Common myeloid progenitor, CD34-positive (primary cell): Measurements from ENCODE around the gene FGF21.

ENCODE experiments used
- CTCF ChIA-PET: fragments of 350-600 bp; sonication (Branson Sonifier 250); formaldehyde crosslinking; loops from one replicate; lab custom pipeline; 2021; ENCODE audit warnings: antibody characterized with exemption; lab: Charles Lee
- POLR2A ChIA-PET: fragments of 350-600 bp; sonication (Branson Sonifier 250); formaldehyde crosslinking; loops from one replicate; lab custom pipeline; 2021; ENCODE audit warnings: antibody characterized with exemption; lab: Charles Lee
- DNase-seq, 3 donors: peaks; one replicate each; pipeline versions ENCODE4 v3.0.0 to v3.0.0-alpha.2; 2013
- H3K27ac ChIP-seq, 2 experiments: 1 replicate in 1 of 2; 2 replicates in 1 of 2; pipeline ENCODE4 v1.7.0; 2013; ENCODE audit warnings: inconsistent platforms in 2 of 2, low read length in 2 of 2, mild to moderate bottlenecking in 2 of 2, low read depth in 1 of 2, moderate library complexity in 1 of 2; ENCODE audit not compliant: severe bottlenecking in 2 of 2, insufficient read depth in 1 of 2, poor library complexity in 1 of 2
- H3K27me3 ChIP-seq, 5 experiments: replicated peaks in 2 of 5; 1 replicate in 3 of 5; 2 replicates in 2 of 5; pipeline versions ENCODE4 v1.6.1 to v1.7.0; 2013; ENCODE audit warnings: low read length in 4 of 5, mild to moderate bottlenecking in 2 of 5, moderate library complexity in 2 of 5, inconsistent platforms in 1 of 5; ENCODE audit not compliant: insufficient read depth in 5 of 5, control insufficient read depth in 4 of 5
- H3K36me3 ChIP-seq, 4 experiments: 1 replicate in 2 of 4; 2 replicates in 2 of 4; pipeline versions ENCODE4 v1.6.1 to v1.7.0; 2013; ENCODE audit warnings: low read length in 3 of 4, control low read depth in 1 of 4, mild to moderate bottlenecking in 1 of 4; ENCODE audit not compliant: control insufficient read depth in 4 of 4, insufficient read depth in 4 of 4
- H3K4me1 ChIP-seq, 4 experiments: 1 replicate in 3 of 4; 2 replicates in 1 of 4; pipeline versions ENCODE4 v1.6.1 to v1.7.1; 2013; ENCODE audit warnings: low read length in 3 of 4, mild to moderate bottlenecking in 3 of 4, control low read depth in 1 of 4, inconsistent platforms in 1 of 4, moderate library complexity in 1 of 4; ENCODE audit not compliant: control insufficient read depth in 4 of 4, insufficient read depth in 4 of 4; ENCODE audit errors: control extremely low read depth in 1 of 4
- H3K4me3 ChIP-seq, 7 experiments: 1 replicate in 4 of 7; 2 replicates in 3 of 7; pipeline versions ENCODE4 v1.5.1 to v1.7.0; 2013; ENCODE audit warnings: mild to moderate bottlenecking in 7 of 7, low read length in 6 of 7, moderate library complexity in 6 of 7, inconsistent platforms in 2 of 7, low read depth in 2 of 7, control low read depth in 1 of 7; ENCODE audit not compliant: insufficient read depth in 4 of 7, control insufficient read depth in 1 of 7; ENCODE audit errors: extremely low read depth in 1 of 7
- H3K9me3 ChIP-seq, 5 experiments: 1 replicate in 4 of 5; 2 replicates in 1 of 5; pipeline versions ENCODE4 v1.6.1 to v1.7.1; 2013; ENCODE audit warnings: low read length in 4 of 5, mild to moderate bottlenecking in 2 of 5, inconsistent platforms in 1 of 5, low read depth in 1 of 5, moderate library complexity in 1 of 5; ENCODE audit not compliant: control insufficient read depth in 4 of 5, insufficient read depth in 2 of 5; ENCODE audit errors: control extremely low read depth in 1 of 5
- WGBS: methylation state at CpG from one replicate; pipeline ENCODE4 v1.1.5; 2013; ENCODE audit not compliant: insufficient coverage; 5-methylcytosine and 5-hydroxymethylcytosine counted together

FGF21 gene

GRCh38 chr19:48731452-48731851 is 23.9 kb upstream of the FGF21 start:
- Histone ChIP-seq H3K27me3 (peaks cover 0 to 3% (median 0%) of the 10 kb centered on the region in 5 experiments), H3K36me3 (no peaks in the 10 kb centered on the region), H3K4me1 (peaks cover 0 to 7% (median 5%) of the 10 kb centered on the region in 4 experiments), H3K9me3 (peaks cover 0 to 3% (median 0%) of the 10 kb centered on the region in 5 experiments), H3K4me3 (no peak overlapping the region), H3K27ac (no peak overlapping the region)
- CTCF ChIA-PET: no interaction called here
- no peak for DNase-seq
- POLR2A ChIA-PET: no interaction called here
- 93% methylated on average over 4 of the region's 4 CpGs for WGBS

- Histone ChIP-seq H3K27me3 (peaks cover 0 to 6% (median 3%) of the 10 kb centered on the region in 5 experiments), H3K4me1 (peaks cover 0 to 12% (median 11%) of the 10 kb centered on the region in 4 experiments), H3K4me3 (no peak overlapping the region), H3K36me3 (no peaks in the 10 kb centered on the region), H3K27ac (no peak overlapping the region), H3K9me3 (no peaks in the 10 kb centered on the region)
- CTCF ChIA-PET: interaction anchor here (0.7 kb wide), 1 partner anchor 752 kb away, joined by 3 read pairs; no protein-coding TSS in a partner anchor
- POLR2A ChIA-PET: no interaction called here
- DNase-seq: no peak
- 100% methylated on average over 7 of the region's 9 CpGs for WGBS
Observed at GRCh38 chr19:48734625-48735024, 20.7 kb upstream of the FGF21 start.

GRCh38 chr19:48735031-48735615 is 20.2 kb upstream of the FGF21 start:
- Histone ChIP-seq H3K4me3 (no peak overlapping the region), H3K27me3 (peaks cover 0 to 11% (median 7%) of the 10 kb centered on the region in 5 experiments), H3K9me3 (no peaks in the 10 kb centered on the region), H3K36me3 (no peaks in the 10 kb centered on the region), H3K4me1 (peaks cover 0 to 17% (median 16%) of the 10 kb centered on the region in 4 experiments), H3K27ac (no peak overlapping the region)
- DNase-seq: no peak
- POLR2A ChIA-PET: interaction anchor here (0.6 kb wide), 1 partner anchor 97 kb away, joined by 6 read pairs; no protein-coding TSS in a partner anchor
- CTCF ChIA-PET: interaction anchor here (0.7 kb wide), 1 partner anchor 751 kb away, joined by 3 read pairs; no protein-coding TSS in a partner anchor
- 96% methylated on average over 28 of the region's 38 CpGs for WGBS

- POLR2A ChIA-PET: no interaction called here
Observed at GRCh38 chr19:48737360-48737998, 17.8 kb upstream of the FGF21 start.

GRCh38 chr19:48738557-48739403 is 16.5 kb upstream of the FGF21 start:
- peaks cover 0 to 20% (median 12%) of the 10 kb centered on the region in 5 experiments for H3K27me3 ChIP-seq
- peak overlapping the region in 6 of 7 experiments; percentile 28 to 72 (median 60) for H3K4me3 ChIP-seq
- WGBS: 1% methylated on average over 57 of the region's 96 CpGs
- H3K27ac ChIP-seq: peak overlapping the region in 1 of 2 experiments; percentile 69
- H3K4me1 ChIP-seq: peaks cover 0 to 34% (median 31%) of the 10 kb centered on the region in 4 experiments
- H3K36me3 ChIP-seq: no peaks in the 10 kb centered on the region
- DNase-seq: peak; percentile 87 to 90 (median 88)
- ChIA-PET CTCF (interaction anchor here (1.0 to 3.5 kb wide), 7 partner anchors 10 to 64 kb away, joined by 3 to 16 read pairs (median 4); no protein-coding TSS in a partner anchor), POLR2A (interaction anchor here (1.0 to 1.8 kb wide), 3 partner anchors 14 to 26 kb away, joined by 3 to 6 read pairs (median 4); no protein-coding TSS in a partner anchor)
- no peaks in the 10 kb centered on the region for H3K9me3 ChIP-seq

More at GRCh38 chr19:48737360-48737998, 17.8 kb upstream of the FGF21 start:
- Histone ChIP-seq H3K27me3 (peaks cover 0 to 20% (median 14%) of the 10 kb centered on the region in 5 experiments), H3K36me3 (no peaks in the 10 kb centered on the region), H3K4me3 (no peak overlapping the region), H3K27ac (peak overlapping the region in 1 of 2 experiments; percentile 19), H3K9me3 (no peaks in the 10 kb centered on the region), H3K4me1 (peaks cover 0 to 34% (median 31%) of the 10 kb centered on the region in 4 experiments)
- peak in 1 of 3 donors; percentile 22 for DNase-seq
- WGBS: 94% methylated on average over 18 of the region's 22 CpGs
- CTCF ChIA-PET: interaction anchor here (0.7 to 3.5 kb wide), 4 partner anchors 12 to 61 kb away, joined by 3 to 16 read pairs (median 6); no protein-coding TSS in a partner anchor

GRCh38 chr19:48739404-48740163 is 15.7 kb upstream of the FGF21 start:
- POLR2A ChIA-PET: interaction anchor here (1.0 to 1.8 kb wide), 3 partner anchors 15 to 27 kb away, joined by 3 to 6 read pairs (median 4); no protein-coding TSS in a partner anchor
- no peak overlapping the region for H3K27ac ChIP-seq
- no peak for DNase-seq
- peaks cover 0 to 20% (median 14%) of the 10 kb centered on the region in 5 experiments for H3K27me3 ChIP-seq
- H3K9me3 ChIP-seq: no peaks in the 10 kb centered on the region
- 2% methylated on average over 39 of the region's 51 CpGs for WGBS
- CTCF ChIA-PET: interaction anchor here (0.6 to 3.5 kb wide), 7 partner anchors 14 to 101 kb away, joined by 3 to 16 read pairs (median 4); no protein-coding TSS in a partner anchor
- no peaks in the 10 kb centered on the region for H3K36me3 ChIP-seq
- H3K4me1 ChIP-seq: peaks cover 0 to 34% (median 31%) of the 10 kb centered on the region in 4 experiments
- H3K4me3 ChIP-seq: peak overlapping the region in 5 of 7 experiments; percentile 34 to 72 (median 64)
